Measurements from ENCODE around the gene SHROOM1.

GRCh38 chr5:132823481-132824050 lies 6.9 kb downstream of the SHROOM1 start:
- TF ChIP-seq EP300 (IDR thresholded peaks at IDR 0.05) (no peak), CTCF (IDR thresholded peaks at IDR 0.05) (no peak), POLR2A (IDR thresholded peaks at IDR 0.05; ENCODE audit: low read depth) (no peak)

Measured in esophagus muscularis mucosa (tissue), 4 donors.